PC-3 (cell line): ENCODE measurements around the gene GAREM2. TPM values are rescaled to one million over a fixed set of nuclear protein-coding genes. Genes with fewer than 3 reads are reported as not detected.

Experiments
- ATAC-seq: fragments of 200-7000 bp; cut with Tn5 transposase; 2 replicates; pipeline ENCODE4 v1.9.1; 2020; ENCODE audit warnings: mild to moderate bottlenecking, moderate library complexity
- BruUV-seq: library from RNA; stranded (reverse); fragments of 400-500 nt; replicated peaks from 2 replicates; lab custom pipeline; 2021; lab: Mats Ljungman, UMichigan
- CTCF ChIA-PET: fragments of 300-600 bp; sonication (Branson Sonifier 250); formaldehyde crosslinking; loops from one replicate; lab custom pipeline; 2022; ENCODE audit warnings: antibody characterized with exemption; lab: Charles Lee
- POLR2A ChIA-PET: fragments of 300-600 bp; sonication (Branson Sonifier 250); formaldehyde crosslinking; loops from one replicate; lab custom pipeline; 2022; ENCODE audit warnings: antibody characterized with exemption; ENCODE audit not compliant: unreplicated experiment; lab: Charles Lee
- DNase-seq: peaks from one replicate; pipeline ENCODE4 v3.0.0-alpha.2; 2015
- H2AFZ ChIP-seq: fragments of 300-600 bp; sonication (generic); 2 replicates; pipeline ENCODE4 v1.6.0; 2016; ENCODE audit warnings: antibody characterized with exemption, low read length
- H3F3A ChIP-seq: fragments of 300-600 bp; sonication (generic); one replicate; pipeline ENCODE4 v1.6.0; 2017; ENCODE audit warnings: antibody characterized with exemption, low read length, control low read depth, mild to moderate bottlenecking; ENCODE audit not compliant: unreplicated experiment
- H3K27ac ChIP-seq: fragments of 300-600 bp; sonication (generic); 2 replicates; pipeline ENCODE4 v1.5.1; 2016; ENCODE audit warnings: mild to moderate bottlenecking, low read length
- H3K27me3 ChIP-seq: fragments of 300-600 bp; sonication (generic); 2 replicates; pipeline ENCODE4 v1.6.1; 2016; ENCODE audit warnings: low read length, mixed read lengths
- H3K36me3 ChIP-seq: fragments of 300-600 bp; sonication (generic); 2 replicates; pipeline ENCODE4 v1.6.1; 2016; ENCODE audit warnings: low read depth, mixed run types, low read length, mixed read lengths
- H3K4me1 ChIP-seq: fragments of 300-600 bp; sonication (generic); 2 replicates; pipeline ENCODE4 v1.5.1; 2016; ENCODE audit warnings: low read length; ENCODE audit not compliant: insufficient read depth
- H3K4me2 ChIP-seq: fragments of 300-600 bp; sonication (generic); 2 replicates; pipeline ENCODE4 v1.6.0; 2016; ENCODE audit warnings: low read length
- H3K4me3 ChIP-seq: fragments of 300-600 bp; sonication (generic); 2 replicates; pipeline ENCODE4 v1.5.1; 2016; ENCODE audit warnings: mild to moderate bottlenecking, low read length, mixed read lengths
- H3K79me2 ChIP-seq: fragments of 300-600 bp; sonication (generic); 2 replicates; pipeline ENCODE4 v1.6.1; 2017; ENCODE audit warnings: low read length, mixed read lengths
- H3K9ac ChIP-seq: fragments of 300-600 bp; sonication (generic); 2 replicates; pipeline ENCODE4 v1.6.0; 2016; ENCODE audit warnings: mild to moderate bottlenecking, low read length
- H3K9me2 ChIP-seq: fragments of 300-600 bp; sonication (generic); replicated peaks from 2 replicates; pipeline ENCODE4 v1.6.1; 2016; ENCODE audit warnings: mixed run types, low read length, mixed read lengths
- H3K9me3 ChIP-seq: fragments of 300-600 bp; sonication (generic); 2 replicates; pipeline ENCODE4 v1.6.1; 2016; ENCODE audit warnings: low read length, mixed read lengths
- H4K20me1 ChIP-seq: fragments of 300-600 bp; sonication (generic); 2 replicates; pipeline ENCODE4 v1.6.1; 2016; ENCODE audit warnings: low read length, mixed read lengths
- CTCF ChIP-seq: fragments of 300-600 bp; sonication (generic); conservative IDR thresholded peaks from 2 replicates; pipeline ENCODE4 v1.5.1; 2017; ENCODE audit warnings: antibody characterized with exemption, low read depth, mild to moderate bottlenecking, low read length
- EZH2 ChIP-seq: fragments of 300-600 bp; sonication (generic); IDR thresholded peaks from one replicate; pipeline ENCODE4 v1.6.1; 2017; ENCODE audit warnings: antibody characterized with exemption, mild to moderate bottlenecking, low read length; ENCODE audit not compliant: unreplicated experiment
- EZH2phosphoT487 ChIP-seq: fragments of 300-600 bp; sonication (generic); IDR thresholded peaks from 2 replicates; pipeline ENCODE4 v1.6.1; 2018; ENCODE audit warnings: mild to moderate bottlenecking, antibody characterized with exemption, low read length, borderline replicate concordance
- intact Hi-C: fragments of 100-400 bp; cut with micrococcal nuclease; formaldehyde crosslinking; loops from 2 replicates; pipeline ENCODE4 v1.9.0; 2023
- total RNA-seq: library from RNA; depleted of rRNA; stranded (reverse); fragments of >200 nt; gene quantifications from 2 replicates; pipeline ENCODE4 v1.2.3, GENCODE V29; 2014

The GAREM2 gene
- total RNA-seq, 1 experiment from 2014 or later: 1.4 TPM

DNA sequence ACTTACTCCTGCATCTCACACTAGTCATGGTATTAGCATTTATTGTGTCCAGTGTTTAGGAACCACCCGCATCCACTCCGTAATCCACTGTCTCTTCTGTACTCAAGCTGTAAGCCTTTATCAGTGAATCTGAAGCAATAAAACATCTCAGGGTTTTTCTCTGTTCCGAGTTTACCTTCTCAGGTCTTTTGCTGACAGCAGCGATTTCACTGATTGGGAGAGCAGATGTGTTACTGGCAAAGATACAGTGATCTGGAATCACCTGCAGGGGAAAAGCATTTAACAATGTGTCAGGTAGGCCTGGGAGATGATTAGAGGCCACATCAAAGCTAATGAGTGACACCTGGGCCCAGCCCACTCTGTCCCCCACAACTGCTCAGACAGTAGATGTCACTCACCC is 24.6 kb downstream of the GAREM2 start:
- H3K4me1 ChIP-seq: no peaks in the 10 kb centered on the region
- BruUV-seq: no TSS peak
- intact Hi-C loops: no loop called here
- H3K9me3 ChIP-seq: no peaks in the 10 kb centered on the region
- ChIA-PET CTCF (no interaction called here), POLR2A (no interaction called here)
- no peaks in the 10 kb centered on the region for H3K9me2 ChIP-seq
- H4K20me1 ChIP-seq: no peaks in the 10 kb centered on the region
- H3F3A ChIP-seq: no peaks in the 10 kb centered on the region
- H3K36me3 ChIP-seq: peaks cover 53% of the 10 kb centered on the region
- H3K27me3 ChIP-seq: no peaks in the 10 kb centered on the region
- H3K9ac ChIP-seq: no peak overlapping the region
- H3K27ac ChIP-seq: no peak overlapping the region
- DNase-seq: no peak
- H2AFZ ChIP-seq: no peak overlapping the region
- H3K4me3 ChIP-seq: no peak overlapping the region
- no peak for TF ChIP-seq EZH2
- TF ChIP-seq CTCF: no peak
- TF ChIP-seq EZH2phosphoT487: no peak
- no peaks in the 10 kb centered on the region for H3K79me2 ChIP-seq
- no peak for ATAC-seq
- H3K4me2 ChIP-seq: no peak overlapping the region

GRCh38 chr2:26202981-26203490 is 30.1 kb downstream of the GAREM2 start:
- H3K4me1 ChIP-seq: no peaks in the 10 kb centered on the region
- DNase-seq (no peak), ATAC-seq (no peak)
- H3K9ac ChIP-seq: no peak overlapping the region
- no peak for TF ChIP-seq EZH2phosphoT487
- intact Hi-C loops: no loop called here
- H3K9me3 ChIP-seq: no peaks in the 10 kb centered on the region
- H3K4me2 ChIP-seq: no peak overlapping the region
- no peak overlapping the region for H3K27ac ChIP-seq
- CTCF ChIA-PET: no interaction called here
- no peak overlapping the region for H2AFZ ChIP-seq
- H3K27me3 ChIP-seq: no peaks in the 10 kb centered on the region
- no peaks in the 10 kb centered on the region for H4K20me1 ChIP-seq
- no peaks in the 10 kb centered on the region for H3K9me2 ChIP-seq
- BruUV-seq: no TSS peak
- H3K36me3 ChIP-seq: peaks cover 32% of the 10 kb centered on the region
- no peak overlapping the region for H3K4me3 ChIP-seq
- POLR2A ChIA-PET: no interaction called here
- no peaks in the 10 kb centered on the region for H3K79me2 ChIP-seq
- H3F3A ChIP-seq: no peaks in the 10 kb centered on the region

- H3K36me3 ChIP-seq: peaks cover 30% of the 10 kb centered on the region
- intact Hi-C loops: no loop called here
- DNase-seq (no peak), ATAC-seq (no peak)
- H3K9me2 ChIP-seq: no peaks in the 10 kb centered on the region
- no peaks in the 10 kb centered on the region for H3K79me2 ChIP-seq
- H3K9ac ChIP-seq: no peak overlapping the region
- H3K27ac ChIP-seq: no peak overlapping the region
- BruUV-seq: no TSS peak
- no peak overlapping the region for H3K4me3 ChIP-seq
- TF ChIP-seq EZH2: no peak
- no peak for TF ChIP-seq EZH2phosphoT487
- TF ChIP-seq CTCF: no peak
- CTCF ChIA-PET: no interaction called here
- no peaks in the 10 kb centered on the region for H3K27me3 ChIP-seq
- no peak overlapping the region for H2AFZ ChIP-seq
- H3K9me3 ChIP-seq: no peaks in the 10 kb centered on the region
- H3K4me1 ChIP-seq: no peaks in the 10 kb centered on the region
- no peaks in the 10 kb centered on the region for H4K20me1 ChIP-seq
- POLR2A ChIA-PET: no interaction called here
- no peak overlapping the region for H3K4me2 ChIP-seq
- H3F3A ChIP-seq: no peaks in the 10 kb centered on the region
Measured at GRCh38 chr2:26203906-26204305, 31.0 kb downstream of the GAREM2 start.
